ENCODE data around the gene TRPV6.

The TRPV6 gene

DNA sequence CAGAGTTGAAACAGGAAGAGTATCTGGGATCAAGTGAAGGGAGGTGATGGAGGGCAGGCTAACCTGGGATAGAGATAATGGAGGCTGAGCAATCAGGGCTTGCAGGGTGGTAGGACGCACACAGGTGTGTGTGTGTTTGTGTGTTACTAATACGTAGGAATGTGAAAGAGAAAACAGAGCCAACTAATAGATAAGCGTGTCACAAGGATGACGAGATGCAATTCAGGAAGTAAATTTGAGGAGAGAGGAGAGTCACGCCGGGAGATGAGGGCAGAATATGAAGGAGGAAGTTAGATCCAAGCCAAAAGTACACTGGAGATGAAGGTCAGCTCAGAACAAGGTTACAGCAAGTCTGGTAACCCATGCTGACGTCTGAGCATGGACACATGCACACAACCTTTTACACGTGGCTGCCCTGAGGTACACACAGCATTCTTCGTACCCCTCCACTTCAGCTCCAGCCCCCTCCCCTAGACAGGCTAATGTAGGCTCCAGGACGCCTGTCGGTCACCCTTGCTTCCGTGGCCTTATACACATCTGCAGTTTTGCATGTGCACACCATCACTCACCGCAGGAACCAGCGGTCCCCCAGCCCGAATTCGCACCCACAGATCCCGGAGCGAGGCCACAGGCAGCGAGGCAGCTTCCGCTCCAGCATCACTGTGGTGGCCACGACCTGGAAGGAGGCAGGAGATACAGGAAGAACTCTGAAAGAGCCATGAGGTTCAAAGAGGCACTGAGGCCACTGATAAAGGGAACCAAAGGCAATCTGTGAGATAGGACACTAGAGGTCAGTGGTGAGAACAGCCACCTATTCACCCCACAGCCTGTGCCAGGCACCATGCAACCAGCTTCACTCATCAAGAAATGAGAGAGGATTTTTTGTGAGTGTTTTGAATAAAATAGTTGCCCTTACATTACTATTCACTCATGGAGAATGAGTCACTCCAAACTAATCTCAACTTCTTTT lies 23.7 kb upstream of the TRPV6 start:
- DNase-seq = peak in 2 of 56 donors; percentile 7 to 28

DNA sequence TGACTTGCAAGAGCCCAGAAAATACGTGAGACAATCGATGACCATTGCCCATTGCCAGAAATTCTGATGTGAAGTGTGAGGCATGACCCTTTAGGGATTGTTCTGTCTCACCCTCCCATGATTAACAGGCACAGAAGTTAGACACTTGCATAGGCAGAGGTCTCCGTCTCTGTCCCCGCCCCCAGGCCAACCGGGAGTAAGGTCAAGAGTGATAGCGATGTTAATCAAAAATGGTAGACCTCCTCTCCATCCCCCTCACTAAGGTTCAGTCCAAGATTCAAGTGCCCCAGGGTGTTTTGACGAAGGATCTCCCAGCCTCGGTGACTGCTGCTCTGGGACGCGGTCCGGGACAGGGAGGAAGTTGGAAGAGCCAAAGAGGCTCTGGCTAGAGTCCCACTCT lies 22.7 kb upstream of the TRPV6 start:
- no peak for DNase-seq

DNA sequence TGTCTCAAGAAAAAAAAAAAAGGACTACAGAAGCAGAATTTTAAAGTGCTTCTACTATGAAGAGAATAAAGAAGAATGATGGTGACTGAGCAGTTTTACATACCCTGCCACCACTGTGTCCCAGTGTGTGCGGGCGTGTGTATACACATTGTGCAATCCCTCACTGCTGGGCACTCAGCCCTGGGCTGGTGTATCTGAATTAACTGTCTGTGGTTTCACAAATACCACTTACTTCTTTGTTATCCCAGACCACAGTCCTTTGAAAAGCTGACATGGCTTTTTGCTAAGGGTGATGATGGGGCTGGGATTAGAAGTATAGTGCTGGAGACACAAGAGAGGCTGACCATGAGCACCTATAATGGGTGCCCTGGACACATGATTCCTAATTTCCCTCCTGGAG lies 21.1 kb upstream of the TRPV6 start:
- no peak for DNase-seq

DNA sequence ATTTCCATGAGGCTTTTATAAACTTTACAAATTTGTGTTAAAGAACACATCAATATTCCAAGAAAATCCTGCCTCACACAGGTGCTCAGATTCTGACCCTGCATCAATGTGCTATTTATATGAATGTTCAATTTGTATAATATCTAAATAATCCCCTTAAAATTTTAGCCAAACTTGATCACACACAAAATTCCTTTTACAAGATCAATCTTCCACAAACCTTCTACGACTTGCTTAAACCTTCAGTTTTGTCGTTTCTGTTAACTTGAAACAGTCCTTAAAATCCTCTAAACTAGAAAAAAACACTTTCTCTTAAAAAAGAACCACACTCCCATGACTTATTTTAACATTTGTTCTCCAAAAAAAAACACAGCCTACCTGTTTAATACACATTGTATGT lies 20.2 kb upstream of the TRPV6 start:
- no peak for DNase-seq

DNA sequence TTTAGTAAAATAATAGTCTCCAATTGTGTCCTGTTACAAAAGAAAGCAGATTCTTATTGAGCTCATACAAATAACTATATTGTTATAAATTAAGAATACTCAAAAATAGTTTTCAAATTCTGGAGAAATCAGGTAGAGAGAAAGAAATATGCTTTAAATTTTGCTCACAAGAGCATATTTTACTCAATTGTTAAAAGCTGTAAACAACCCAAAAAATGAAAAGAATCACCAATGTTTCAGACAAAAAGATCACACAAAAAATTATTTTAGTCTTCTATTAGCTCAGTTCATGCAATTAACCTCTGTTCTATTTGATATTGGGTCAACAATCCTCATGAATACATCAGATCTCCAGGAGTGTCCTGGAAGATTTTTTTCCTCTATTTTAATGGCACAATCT lies 18.6 kb upstream of the TRPV6 start:
- DNase-seq = no peak

DNA sequence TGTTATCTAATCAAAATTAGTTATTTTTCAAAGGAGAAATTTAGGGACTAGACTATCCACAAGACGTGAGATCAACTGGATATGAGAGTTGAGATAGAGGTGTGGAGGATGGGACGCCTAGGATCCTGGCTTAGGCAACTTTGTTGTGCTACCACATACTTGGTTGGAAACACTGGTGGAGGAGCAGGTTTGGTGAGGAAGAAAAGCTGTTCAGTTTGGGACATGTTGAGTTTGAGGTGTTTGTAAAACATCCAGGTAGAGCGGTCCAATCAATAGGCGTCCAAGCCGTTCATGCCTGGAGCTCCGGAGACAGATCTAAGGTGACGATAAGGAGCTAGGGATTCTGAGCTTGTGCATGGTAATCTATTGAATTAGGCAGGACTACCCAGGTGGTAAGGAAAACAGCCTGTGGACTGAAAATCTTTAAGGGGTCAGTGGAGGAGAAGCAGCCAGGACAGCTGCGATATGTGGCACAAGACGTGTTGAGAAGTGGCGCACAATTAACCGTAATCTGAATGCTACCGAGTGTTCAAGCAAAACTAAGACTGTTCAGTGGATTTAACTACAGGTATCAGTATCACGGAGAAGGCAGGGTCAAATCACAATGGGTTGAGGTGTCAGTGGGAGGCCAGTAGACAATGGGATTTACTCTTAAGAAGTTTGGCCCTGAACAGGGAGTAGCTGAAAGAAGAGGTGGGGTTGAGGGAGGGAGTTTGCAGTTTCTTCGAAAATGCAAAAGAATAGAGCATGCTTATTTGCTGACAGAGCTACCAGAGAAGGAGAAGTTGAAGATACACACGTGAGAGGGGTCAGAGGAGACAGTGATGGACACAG lies 16.1 kb upstream of the TRPV6 start:
- no peak for DNase-seq

DNA sequence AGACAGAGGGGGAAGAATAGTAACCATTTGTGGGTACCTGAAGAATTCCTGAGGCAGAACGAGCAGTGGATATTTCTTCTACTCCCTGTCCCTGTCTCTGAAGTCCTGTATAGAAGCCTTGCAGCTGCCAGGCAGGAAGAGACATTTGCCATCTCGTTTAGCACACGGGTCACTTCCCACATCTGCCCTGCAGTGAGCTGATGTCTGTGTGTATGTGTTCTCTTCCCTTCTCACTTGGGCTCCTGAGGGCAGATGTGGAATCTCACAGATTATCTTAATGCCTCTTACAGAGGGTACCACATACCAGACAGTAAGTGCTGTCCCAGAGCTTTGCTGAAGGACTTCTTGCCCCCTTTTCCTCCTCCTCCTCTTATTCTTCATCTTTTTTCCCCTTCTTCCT lies 14.1 kb upstream of the TRPV6 start:
- no peak for DNase-seq

DNA sequence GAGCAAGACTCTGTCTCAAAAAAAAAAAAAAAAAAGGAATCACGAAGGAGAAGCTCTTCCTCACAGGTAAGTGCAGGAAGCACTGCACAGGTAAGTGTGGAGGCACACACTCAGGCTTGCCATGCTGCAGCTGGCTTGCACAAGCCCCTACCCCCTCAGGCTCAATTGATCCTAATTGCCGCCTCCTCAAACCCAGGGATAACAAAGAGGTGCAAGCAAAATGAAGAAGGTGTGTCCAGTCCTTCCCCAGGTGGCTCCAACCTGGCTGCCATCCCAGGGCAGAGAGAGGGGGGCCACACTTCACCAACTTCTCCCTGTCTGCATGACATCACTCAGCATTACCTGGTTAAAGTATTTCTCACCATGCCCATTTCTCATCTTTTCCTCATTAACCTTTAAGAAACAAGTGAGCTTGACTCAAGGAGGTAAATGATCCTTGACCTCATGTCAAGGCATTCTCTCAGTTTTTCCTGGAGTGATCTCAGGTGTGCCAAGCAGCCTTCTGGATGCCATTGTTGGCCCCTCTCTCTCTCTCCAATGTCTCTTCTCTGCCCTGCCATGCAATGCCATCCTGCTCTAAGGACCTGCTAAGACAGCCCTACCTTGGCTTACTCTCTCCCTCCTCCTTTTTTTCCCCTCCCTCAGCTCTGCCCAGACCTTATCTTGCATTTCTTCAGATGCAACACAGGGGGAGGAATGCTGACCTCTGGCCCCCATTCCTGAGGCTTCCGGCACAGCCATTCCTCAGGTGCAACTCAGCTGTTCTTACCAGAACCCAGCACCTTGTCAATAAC lies 13.0 kb upstream of the TRPV6 start:
- DNase-seq = no peak

DNA sequence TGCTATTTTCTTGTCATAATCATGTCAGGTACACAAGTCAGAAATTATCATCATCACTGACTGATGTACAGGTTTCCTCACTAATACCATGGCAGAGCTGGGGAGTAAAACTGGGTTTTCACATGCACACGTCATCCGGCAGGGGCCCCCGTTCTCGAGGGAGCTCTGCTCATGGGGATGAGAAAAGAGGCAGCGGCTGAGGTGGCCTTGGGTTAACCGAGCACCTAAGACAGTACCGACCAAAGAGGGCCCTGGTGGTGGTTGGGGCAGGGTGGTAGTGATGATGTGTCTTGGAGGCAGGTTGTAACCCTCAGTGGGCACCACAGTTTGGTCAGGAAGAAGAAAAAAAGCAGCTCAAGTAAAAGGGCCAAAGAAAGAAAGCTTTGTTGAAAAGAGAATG lies 12.1 kb upstream of the TRPV6 start:
- DNase-seq = no peak

DNA sequence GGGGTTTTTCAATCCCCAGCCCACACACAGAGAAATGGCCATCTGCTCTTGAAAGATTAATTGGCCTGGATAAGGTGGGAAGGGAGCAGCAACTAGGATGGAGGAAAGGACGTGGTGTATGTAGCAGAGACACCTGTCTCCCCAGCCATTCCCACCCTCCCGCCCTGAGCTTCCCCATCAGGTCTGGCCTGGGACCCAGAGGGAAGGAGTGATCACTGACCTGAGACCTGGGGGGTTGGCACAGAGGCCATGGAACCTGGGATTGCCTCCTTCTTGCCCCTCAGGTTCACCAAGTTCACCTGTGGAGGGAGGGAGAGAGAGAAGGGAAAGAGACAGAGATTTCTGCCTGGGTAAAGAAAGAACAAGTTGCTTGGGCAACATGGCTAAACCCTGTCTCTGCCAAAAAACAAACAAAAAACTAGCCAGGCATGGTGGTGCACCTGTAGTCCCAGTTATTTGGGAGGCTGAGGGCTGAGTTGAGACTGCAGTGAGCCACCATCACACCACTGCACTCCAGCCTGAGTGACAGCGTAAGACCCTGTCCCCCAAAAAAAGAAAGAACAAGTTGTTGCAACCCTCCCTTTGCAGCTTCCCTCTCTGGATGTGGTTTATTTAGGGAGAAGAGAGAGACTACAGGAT lies 11.3 kb upstream of the TRPV6 start:
- DNase-seq = no peak

DNA sequence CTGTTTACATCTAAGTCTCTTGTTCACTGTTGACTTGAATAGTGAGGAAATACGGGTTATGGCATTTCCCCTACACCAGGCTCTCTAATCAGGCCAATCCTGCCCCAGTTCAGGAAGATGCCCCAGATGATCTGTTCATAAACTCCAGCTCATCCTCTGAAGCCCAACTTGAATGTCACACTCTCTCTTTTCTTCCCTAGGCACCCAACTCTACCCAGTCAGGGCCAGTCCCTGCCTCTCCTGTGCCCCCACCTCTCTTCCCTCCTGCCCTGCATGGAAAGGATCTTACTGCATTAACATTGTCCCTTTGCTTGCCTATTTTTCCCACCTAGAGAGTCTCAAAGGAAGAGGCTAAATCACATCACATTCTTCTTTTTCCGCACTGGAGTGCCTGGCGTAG lies 10.6 kb upstream of the TRPV6 start:
- no peak for DNase-seq

DNA sequence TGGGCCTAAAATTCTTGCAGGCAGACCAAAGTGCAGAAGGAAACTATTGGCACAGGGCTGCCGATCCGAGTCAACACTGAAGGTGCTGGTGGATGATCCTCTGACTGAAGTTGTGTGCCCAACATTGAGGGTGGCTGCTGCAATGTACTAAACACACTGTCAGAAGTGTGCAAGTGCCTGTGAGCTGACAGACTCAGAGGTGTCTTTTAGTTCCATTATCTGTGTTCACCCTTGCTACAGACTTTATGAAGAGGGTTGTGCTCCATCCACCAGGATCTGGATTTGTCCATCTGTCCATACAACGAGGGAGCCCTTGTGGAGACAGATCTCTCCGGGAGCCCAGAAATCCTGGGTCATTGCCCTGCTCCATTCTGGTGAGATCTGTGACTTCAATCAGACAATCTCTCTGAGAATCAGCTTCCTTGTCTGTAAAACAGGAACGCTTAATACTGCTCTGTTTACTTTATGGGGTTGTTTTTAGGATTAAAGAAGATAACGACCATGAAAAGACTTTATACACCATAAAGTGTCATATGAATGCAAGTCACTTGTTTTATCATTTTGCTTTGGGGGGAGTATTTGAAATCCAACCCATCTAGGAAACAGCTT lies 9.5 kb upstream of the TRPV6 start:
- DNase-seq = no peak

DNA sequence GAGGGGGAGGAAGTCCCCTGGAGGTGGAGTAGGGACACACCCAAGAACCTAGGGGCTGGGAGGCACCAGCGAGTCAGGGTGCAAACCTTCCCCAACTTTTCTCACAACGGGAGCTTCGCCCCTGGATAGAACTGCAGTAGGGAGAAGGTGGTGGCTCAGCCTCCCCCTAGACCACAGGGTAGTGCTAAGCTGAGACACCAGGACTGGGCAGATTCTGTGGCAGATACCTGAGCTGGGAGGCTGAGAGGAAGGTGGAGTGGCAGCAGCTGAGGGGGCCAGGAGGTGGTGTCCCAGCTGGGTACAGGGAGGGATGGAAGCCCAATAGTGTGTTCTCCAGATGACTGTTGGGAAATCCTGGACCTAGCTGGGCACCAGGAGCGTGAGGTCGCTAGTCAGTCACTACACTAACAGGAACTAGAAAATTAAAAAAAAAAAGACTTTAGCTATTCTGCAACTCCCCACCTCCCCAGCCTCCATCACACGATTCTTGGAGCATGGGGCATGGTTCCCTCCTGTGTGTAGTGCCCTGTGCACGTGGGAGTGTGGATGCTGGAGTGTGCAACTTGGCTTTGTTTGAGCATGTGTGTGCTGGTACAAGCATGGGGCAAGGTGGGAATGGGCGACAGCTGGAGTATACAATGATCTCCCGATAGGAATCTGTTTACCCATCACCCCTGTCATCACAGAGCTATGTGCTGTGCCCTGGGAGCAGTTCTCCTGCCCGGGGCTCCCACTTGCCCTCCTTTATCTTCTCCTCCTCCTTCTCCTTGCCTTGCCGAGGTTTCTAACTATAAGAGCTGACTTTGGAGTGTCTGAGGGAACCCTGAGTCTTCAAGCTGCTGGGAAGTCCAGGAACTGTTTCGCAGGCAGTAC lies 8.8 kb upstream of the TRPV6 start:
- DNase-seq = no peak

DNA sequence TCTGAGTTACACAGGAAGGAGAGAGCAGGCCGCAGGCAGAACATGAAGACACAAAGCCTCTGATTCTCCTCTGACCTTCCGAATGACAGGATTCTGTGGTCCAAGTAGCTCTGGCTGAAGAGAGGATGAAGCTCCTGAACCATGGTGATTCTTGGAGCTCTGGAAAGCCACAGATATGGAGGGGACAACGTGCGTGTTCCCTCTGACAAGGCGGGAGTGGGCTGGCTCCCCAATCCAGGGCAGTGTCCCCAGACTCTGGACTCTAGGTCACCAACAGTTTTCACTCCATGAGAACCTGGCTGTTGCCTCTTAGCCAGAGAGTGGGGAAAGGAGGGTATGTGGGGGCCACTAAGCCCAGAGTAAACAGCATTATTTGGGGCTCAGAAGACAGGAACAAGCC lies 7.4 kb upstream of the TRPV6 start:
- DNase-seq = no peak

DNA sequence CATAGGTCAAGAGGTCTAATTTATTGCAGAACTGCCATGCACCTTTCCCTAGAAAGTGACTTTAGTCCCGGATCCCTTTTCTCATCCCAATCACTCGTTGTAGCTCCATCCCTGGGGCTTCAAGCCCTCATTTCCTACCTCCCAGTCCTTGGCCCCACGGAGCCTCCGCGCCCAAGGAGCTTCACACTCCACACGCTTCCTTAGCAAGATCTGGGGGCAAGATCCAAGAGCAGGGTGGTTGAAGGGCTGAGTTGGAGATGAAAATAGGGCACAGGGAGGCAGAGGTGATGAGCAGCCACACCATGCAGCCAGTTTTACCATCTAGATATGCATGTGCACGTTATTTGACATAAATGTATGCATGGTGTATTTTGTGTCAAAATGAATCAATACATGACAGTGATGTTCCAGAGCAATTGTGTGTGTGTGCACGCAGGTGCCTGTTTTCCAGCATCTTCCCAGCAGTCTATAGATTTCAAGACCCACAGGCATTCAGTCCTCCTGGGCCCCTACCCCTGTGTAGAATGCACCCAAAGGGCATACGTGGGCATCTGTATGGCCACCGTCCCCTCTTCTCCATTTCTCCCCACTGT lies 6.0 kb upstream of the TRPV6 start:
- no peak for DNase-seq

DNA sequence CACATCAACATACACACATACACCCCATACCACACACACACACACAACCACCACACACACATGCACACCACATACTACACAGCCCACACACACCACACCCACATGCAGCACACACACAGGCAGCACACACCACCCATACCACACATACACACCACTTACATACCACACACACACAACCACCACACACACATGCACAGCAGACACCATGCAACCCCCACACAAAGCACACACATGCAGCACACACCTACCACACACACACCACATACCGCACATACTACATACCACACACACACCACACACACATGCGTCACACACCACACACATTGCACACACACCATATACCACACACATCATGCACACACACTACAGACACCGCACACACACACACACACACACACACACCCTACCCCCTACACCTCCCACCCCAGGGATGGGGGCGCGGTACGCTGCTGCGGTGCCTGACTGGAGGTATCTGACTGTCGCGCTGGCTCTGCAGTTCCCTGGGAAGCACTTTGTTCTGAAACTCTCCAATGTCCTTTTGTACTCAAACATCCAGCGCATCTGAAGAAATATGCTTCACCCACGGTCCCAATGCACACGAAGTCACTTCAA lies 5.4 kb upstream of the TRPV6 start:
- DNase-seq = no peak

DNA sequence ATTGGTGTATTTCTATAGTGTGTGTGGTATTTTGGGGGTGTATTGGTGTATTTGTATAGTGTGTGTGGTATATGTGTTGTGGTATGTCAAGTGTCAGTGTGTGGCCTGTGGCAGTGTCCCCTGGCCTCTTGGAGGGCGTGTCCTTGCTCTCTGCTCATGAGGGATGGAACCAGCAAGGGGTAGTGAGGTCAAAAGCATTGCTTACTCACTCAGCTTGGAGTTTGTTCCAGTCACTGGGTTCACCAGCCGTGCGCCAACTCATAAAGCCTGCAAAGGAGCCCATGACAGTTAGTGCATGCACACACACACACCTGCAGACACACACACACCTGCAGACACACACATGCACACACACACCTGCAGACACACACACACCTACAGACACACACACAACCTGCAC lies 4.3 kb upstream of the TRPV6 start:
- no peak for DNase-seq

DNA sequence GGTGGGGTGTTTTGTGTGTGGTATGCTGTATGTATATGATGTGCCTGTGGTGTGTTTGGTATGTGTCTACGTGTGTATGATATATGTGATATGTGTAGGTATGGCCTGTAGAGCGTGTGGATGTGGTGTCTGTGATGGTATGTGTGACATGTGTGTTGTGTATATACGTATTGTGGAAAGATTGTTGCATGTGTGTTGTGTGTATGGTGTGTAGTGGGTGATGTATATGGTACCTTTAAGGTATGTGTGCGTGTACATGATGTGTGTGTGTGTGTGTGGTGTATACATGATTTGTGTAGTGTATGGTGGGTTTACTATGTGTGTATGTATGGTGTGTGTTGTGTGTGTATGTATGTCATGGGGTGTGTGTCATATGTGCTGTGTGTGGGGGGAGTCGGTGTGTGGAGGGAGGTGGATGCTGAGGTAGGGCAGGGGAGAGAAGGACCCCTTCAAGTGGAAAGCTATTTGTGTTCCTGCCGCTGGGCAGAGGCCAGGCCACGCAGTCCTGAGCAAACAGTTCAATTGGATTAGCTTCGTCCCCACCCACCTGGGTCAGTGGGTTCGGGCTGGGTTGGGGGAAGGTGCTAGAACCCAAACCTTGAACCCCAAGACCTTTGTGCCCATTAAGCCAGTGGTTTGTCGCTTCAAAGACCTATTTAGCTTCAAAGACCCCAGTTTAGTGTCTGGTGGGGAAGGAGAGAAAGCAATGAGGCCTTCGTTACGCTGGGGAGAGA lies 1.9 kb upstream of the TRPV6 start:
- DNase-seq = no peak

Measured in amygdala (tissue), 56 donors.